ENCODE results near the gene TSTD2.
"Not testable (repeated sequence)": the region's sequence is repeated elsewhere in the genome, so short reads cannot be mapped to it uniquely, and the experiment has no call there.

The TSTD2 gene

DNA sequence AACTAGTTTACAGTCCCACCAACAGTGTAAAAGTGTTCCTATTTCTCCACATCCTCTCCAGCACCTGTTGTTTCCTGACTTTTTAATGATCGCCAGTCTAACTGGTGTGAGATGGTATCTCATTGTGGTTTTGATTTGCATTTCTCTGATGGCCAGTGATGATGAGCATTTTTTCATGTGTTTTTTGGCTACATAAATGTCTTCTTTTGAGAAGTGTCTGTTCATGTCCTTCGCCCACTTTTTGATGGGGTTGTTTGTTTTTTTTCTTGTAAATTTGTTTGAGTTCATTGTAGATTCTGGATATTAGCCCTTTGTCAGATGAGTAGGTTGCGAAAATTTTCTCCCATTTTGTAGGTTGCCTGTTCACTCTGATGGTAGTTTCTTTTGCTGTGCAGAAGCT is 51.6 kb downstream of the TSTD2 start:
- DNase-seq = not testable (repeated sequence)

DNA sequence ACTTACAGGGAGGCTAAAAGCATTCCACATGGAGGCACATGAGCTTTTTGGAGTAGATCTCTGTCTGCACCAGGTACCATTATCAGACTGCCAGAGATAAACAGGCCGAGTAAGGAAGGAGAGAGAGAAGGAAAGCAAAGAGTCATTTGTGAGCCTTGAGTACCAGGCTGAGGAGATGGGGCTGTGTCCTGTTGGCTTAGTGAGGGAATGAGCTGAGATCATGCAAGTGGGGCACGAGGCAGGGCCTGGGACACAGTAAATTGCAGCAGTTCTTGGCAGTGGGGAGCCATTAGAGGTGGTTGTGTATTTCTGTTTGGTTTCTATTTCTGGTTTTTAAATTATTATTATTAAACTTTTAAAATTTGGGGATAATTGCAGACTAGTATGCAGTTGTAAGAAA is 53.3 kb downstream of the TSTD2 start:
- no peak for DNase-seq

DNA sequence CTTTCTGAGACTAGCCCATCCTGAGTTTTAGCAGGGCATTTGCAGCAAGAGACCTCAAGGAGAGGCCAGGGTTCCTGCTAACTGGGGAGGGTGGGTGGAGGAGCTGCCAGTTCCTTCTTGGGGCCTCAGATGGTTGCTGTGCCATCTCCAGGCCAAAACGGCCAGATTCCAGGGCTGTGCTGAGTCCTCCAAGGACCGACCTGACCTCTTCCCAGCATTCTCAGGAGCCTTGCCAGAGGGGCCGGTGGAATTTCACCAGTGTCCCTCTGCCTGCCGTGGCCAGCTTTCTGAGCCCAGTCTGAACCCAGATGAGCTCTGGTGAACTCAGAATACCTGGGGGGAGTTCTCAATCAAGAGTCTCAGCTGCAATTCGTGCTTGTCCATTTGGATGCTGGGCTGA is 54.3 kb downstream of the TSTD2 start:
- no peak for DNase-seq

DNA sequence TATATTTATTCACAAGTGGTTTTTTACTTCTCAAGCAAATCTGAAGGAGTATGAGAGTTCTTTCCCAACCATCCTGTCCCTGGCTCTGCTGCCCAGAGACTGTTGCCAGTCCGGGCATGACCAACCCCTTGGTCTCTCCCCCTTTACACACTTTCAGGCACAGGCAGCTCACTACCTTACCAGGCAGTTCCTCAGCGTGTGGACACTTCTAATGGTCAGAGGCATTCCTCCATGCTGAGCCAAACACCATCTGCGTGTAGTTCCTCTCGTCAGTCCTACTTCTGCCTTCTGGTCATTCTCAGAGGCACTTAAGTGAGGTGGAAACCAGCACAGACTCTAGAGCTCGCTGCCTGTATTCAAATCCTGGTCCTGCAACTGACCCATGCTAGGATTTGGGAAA is 56.1 kb downstream of the TSTD2 start:
- DNase-seq = no peak

DNA sequence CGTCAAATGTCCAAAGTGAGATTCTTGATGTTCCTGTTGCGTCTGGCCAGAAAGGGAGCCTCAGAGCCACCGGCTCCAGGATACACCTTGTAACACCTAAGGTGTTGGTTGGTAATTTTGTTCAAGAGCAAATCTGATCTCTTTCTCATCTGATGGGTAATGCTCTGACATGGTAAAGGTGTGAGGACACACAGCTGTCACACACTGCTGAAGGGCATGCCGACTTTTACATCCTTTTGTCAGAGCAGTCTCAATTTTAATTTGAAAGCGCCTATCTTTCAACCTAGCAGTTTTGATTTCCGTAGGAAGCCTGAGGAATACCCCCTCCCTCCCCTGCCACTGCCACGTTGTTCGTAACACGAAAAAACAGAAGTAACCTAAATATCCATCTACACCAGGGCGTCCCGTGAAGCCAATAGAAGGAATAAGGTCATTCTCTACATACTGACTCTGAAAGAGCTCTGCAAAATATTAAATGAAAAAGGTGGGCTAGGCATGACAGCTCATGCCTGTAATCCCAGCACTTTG is 57.4 kb downstream of the TSTD2 start:
- DNase-seq = no peak

DNA sequence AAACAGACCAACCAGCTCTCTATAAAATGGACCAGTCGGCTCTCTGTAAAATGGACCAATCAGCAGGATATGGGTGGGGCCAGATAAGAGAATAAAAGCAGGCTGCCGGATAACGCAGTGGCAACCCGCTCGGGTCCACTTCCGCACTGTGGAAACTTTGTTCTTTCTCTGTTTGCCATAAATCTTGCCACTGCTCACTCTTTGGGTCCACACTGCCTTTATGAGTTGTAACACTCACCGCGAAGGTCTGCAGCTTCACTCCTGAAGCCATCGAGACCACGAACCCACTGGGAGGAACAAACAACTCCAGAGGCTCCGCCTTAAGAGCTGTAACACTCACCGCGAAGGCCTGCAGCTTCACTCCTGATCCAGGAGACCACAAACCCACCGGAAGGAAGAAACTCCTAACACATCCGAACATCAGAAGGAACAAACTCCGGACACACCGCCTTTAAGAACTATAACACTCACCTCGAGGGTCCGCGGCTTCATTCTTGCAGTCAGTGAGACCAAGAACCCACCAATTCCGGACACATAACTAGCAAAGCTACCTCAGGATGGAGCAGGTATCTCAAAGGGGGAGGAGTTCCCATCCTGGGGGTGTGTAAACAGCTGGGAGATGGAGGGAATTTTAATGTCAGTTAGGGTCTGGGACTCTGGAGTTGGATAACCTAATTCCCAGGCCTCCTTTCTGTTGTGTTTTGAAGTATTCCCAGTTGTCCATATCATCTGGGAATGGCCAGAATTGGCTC is 58.1 kb downstream of the TSTD2 start:
- DNase-seq = not testable (repeated sequence)

DNA sequence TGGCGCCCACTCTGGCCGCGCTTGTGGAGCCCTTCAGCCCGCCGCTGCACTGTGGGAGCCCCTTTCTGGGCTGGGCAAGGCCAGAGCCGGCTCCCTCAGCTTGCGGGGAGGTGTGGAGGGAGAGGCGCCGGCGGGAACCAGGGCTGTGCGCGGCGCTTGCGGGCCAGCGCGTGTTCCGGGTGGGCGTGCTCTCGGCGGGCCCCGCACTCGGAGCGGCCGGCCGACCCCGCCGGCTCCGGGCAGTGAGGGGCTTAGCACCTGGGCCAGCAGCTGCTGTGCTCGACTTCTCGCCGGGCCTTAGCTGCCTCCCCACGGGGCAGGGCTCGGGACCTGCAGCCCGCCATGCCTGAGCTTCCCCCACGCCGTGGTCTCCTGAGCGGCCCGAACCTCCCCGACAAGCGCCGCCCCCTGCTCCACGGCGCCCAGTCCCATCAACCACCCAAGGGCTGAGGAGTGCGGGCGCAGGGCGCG is 59.0 kb downstream of the TSTD2 start:
- DNase-seq = not testable (repeated sequence)

DNA sequence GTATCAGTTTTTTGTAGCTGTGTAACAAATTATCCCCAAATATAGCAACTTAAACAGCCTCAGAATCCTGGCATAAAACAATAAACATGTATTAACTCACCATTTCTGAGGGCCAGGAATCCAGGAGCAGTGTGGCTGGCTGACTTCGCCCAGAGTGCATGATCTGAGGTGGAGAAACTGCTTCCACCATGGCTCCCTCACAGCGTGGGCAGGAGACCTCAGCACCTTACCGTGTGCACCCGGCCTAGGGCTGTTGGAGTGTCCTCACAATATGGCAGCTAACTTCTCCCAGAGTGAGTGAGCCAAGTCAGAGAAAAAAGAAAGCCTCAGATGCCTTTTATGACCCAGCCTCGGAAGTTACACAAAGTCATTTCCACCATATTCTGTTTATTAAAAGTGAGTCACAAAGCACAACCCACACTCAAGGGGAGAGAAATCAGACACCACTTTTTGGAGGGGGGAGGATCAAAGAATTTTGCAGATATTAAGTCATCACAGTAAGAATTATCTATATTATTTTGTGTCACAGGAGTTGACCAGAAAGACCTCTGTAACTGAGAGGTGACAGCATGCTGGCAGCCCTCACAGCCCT is 59.6 kb downstream of the TSTD2 start:
- no peak for DNase-seq

DNA sequence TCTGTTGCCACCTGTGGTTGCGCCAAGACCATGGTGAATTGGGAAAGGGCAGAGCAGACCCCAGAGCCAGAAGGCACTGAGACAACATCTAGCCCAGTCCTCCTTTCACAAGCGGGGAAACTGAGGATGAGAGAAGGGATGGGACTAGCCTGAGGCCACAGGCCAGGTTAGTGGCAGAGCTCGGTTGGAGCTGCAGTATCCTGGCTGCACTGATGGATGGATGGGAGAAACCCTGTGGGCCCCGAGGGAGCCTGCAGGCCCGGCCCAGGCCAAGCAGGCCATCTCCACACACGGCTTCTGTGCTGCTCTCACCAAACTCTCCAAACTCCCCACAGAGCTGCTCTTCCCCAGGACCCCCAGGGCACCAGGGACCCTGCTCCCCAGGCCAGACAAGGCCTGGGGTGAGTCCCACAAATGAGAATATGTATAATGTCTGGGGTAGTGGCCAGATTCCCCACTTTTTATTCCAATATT is 60.2 kb downstream of the TSTD2 start:
- DNase-seq = no peak

DNA sequence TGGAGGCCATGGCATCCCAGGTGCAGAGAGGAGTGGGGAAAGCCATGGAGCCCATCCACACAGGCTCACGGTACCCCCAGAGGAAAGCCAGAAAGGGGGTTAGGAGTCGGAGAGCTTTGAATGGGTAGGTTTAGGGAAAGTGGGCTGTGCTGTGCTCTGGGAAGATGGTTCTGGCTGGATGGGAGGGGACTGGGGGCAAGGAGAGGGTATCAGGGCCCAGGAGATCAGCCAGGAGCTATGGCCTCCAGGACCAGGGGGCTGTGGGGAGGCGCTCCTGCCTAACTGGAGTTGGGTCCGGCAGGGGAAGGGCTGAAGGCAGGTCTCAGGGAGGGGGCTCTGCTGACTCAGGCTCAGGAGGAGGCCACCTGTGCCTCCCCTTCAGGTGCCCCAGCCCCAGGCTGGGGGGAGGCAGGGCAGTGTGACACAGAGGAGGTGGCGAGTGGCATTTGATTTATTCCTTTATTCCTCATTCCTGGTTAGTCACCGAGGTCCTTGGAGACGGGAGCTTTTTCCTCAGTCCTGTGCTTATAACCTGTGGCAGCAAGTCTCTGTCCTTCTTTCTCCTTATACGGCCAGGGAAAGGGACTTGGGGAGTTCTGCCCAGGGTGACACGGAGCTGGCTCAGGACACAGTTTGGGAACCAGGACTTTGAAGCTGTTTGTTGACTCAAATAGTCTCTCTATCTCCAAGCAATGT is 60.8 kb downstream of the TSTD2 start:
- DNase-seq = no peak

DNA sequence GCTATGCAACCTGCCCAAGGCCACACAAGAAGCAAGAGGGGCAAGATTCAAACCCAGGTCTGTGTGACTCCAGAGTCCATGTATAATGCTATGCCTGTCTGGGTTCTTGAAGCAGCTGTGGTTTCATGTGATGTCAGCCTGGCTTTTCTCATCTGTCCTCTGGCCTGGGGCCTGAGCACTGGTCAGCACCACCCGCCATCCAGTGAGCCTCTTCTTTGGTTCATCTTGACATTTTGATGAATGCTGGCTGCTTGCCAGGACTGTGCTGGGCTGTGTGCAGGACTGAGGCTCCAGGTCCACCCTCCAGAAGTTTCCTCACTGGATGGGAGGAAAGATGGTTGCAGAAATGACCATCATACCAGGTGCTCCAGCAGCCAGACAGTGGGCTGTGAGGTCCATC is 61.5 kb downstream of the TSTD2 start:
- DNase-seq = no peak

DNA sequence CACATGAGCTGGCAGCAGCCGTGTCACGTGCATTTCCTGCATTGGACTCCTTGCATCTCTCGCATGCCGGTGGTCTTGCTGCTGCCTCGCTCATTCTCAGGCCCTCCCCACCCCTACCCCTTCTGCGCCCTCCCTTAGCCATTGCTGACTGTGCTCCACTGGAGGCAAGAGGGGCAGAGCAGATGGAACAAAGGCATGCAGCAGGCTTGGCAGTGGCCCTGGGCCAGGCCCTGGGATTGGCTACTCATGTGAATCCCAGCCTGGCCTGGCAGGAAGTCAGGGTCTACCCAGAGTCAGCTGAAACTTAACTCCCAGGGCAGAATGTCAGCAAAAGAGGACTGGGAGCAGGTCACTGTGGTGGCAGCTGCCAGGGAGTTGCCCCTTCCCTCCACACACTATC is 62.3 kb downstream of the TSTD2 start:
- no peak for DNase-seq

DNA sequence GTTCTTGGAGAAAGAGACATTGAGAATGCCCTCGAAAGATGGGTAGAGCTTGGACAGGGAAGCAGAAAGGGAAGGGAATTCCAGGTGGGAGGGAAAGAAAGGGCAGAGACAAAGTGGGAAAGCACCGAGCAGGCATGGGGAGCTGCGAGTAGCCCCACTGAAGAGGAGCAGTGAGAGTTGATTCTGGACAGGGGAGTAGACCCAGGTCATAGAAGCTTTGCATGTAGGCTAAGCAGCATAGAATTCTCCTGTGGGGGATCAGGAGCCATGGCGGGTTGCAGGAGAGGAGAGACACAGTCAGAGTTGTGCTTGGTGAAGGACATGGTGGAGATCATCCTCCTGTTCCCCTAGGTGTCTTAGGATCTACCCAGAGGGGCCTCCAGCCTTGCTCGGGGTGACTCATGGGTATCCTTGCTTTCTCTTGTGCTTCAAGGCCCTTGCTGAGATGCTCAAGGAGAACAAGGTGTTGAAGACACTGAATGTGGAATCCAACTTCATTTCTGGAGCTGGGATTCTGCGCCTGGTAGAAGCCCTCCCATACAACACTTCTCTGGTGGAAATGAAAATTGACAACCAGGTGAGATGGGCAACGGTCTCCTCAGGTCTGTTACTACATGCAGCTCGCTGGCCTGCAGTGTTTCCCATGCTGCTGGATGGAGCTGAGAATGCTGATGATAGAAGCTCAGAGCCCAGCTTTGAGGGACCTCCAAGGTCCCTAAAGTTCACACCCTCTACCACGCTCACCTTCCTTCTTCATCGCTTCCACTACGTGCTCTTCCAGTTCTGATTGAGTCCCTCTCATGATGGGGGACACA is 64.5 kb downstream of the TSTD2 start:
- DNase-seq = no peak

DNA sequence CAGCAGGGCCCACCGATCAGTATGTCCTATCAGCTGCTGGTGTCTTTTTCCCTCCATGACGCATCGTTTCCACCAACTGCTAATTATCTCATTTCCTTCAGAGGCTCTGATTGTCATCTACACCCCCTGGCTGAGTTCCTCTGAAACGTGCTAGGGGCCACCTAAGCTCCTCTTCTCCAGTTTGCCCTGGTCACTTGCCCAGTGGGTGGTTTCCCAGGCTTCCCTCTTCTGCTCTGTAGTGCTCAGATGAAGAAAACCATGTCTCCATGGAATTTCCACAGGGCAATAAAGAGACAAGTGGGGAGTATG is 65.3 kb downstream of the TSTD2 start:
- DNase-seq = no peak

DNA sequence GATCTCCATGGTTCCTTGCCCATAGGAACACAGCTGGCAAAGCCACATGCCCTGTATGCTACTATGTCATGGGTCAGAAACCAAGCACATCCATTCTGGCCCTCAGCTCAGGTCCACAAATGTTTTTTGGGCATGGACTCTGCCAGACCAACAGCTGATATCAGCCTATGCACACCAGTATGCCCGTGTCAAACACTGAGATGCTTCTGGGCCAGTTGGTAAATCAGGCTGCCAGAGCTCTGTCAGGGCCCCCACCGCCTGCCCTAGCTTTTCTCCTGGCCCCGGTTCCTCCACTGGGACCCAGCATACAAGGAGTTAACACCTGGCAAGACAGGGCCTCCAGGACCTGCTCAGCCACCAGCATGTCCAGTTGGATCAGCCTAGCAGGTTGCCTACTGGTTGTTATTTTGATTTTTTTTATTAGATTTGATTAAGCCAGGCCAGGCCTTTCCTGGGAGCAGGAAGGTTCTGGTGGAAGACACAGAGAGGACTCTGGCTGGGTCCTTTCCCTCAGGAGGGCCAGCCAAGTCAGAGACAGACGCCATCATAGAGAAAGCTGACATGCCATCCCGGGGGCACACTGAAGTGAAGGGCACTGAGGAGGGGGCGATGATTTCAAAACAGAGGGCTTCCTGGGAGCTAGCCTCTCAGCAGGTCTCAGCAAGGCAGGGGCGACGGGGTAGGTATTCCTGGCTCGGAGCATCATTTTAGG is 65.8 kb downstream of the TSTD2 start:
- DNase-seq = no peak

DNA sequence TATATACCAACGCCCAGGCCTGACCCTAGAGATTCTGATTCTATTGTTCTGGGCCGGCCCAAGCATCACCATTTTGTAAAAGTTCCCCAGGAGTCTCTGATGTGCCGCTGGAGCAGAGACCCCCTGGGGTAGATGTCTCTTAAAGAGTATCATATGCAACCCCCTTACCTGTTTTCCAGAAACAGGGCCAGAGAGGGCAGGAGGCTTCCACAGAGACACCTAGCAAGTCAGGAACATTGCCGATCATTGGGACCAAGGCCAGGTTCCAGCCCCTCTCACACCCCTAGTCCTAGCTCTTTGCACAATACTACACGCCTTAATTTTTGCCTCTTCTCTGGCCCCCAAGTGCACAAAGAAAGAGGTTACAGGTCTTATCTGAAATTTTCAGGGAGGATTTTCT is 67.9 kb downstream of the TSTD2 start:
- no peak for DNase-seq

DNA sequence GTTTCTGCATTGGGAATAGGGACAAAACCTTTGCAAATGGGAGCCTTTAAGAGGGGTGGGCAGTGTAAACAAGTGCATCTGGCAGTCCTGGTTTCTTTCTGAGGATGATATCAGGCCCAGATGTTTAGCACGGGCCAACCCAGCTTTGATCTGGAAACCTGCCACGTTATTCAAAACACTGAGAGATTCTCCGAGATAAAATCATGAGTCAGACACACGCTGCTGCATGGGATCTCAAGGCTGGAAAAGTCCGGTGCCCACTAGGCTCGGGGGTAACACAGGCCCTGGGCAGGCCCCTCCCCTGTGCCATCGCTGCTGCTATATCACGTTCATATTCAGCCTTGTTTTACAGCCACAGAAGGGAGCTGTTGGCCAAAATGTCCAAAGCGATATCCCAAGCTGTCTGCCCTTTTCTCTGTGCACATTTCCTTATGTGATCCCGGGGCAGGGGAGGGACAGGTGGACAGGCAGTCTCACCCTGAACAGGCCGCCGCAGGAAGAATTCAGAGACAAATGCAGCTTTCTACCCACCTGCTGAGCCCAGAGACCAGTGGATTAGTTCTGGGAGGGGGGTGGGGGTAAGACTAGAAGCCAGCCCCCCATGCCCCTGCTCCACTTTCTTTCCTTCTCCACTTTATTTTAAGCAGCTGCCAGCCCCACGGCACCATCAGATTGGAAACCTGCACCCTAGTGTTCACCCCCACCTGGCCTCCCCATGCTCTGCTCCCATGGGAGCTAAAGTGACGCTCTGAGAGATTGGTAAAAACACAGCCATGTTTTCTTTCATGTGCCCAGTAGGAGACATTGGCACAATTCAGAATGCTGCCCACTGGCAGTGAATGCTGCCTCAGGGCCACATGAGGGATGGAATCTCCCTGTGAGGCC is 68.6 kb downstream of the TSTD2 start:
- no peak for DNase-seq

DNA sequence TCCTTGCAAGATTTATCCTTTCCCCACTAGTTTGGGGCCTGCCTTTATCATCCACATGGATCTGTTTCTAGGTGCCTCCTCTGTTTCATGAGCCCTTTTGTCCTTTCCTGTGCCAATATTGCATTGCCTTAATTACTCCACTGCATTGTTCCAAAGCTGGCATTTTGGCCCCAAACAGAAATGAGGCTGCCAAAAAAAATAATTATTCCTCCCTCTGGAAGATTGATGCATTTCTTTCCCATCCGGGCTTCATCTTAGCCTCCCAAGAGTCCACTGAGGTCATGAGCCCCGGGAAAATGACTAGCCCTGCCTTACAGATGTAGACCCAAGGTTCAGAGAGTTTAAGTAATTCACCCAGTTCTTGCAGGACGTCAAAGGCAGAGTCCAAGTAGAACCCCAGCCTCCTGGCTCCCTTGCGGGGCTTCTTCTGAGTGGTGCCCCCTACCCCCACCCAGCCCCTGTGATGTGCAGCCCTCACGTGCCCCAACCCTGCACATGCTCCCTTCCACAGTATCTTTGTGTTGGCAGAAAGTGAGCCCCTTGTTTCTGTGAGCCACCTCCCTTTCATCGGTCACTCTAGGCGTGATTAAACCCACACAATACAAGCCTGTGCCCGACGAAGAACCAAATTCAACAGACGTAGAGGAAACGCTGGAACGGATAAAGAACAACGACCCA is 69.6 kb downstream of the TSTD2 start:
- DNase-seq = no peak

DNA sequence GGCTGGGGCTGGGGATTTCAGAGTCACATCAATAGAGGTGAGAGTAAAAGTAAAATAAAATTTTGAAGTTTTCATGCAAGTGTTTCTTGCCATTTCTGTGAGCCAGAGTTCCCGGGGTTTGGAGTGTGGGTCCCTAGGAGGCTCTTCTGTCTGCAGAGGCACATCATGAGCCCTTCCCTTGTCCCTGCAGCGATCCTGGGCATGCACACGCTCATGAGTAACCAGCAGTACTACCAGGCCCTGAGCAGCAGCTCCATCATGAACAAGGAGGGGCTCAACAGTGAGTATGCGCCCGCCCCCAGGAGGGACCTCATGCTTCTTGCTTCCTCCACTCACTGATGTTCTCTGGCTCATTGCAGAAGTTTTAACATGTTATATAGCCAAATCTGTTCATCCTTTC is 70.6 kb downstream of the TSTD2 start:
- DNase-seq = no peak

DNA sequence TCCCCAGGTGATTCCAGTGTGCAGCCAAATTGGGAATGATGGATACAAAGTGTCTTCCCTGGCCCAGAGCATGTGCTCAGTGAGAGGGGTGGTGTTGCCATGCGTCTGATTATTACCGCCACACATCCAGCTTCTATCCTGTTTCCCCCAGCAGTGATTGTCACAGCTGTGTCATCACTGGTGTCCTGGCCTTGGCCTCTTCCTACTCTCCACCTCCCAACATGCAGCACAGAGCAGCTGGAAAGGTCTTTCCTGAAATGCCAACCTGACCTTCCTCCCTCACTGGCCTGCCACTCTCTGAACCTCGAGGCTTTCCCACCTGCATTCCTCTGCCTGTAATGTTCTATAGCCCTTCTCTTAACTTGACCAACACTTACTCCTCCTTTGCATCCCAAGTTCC is 71.7 kb downstream of the TSTD2 start:
- no peak for DNase-seq

DNA sequence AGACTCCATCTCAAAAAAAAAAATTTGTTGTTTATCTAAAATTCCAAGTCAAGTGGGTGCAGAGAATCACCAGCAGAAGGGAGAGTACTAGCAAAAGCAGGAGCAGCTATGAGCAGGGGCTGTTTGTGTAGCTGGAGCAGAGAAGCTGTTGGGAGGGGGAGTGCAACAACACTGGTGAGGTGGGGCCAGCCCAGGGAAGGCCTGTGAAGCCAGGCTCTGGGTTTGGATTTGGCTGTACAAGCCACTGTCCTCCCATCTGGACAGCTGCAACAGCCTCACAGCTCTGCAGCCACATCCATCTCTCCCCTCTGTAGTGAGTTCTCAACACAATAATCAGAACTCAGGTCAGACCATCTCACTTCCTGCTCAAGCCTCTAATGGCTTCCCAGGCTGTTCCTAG is 72.3 kb downstream of the TSTD2 start:
- no peak for DNase-seq

Measured in NCI-H524 treated with DMSO at 0.1 percent for 48 hours (cell line).